Measurements from ENCODE around the gene PGAM5. TPM values are rescaled to one million over a fixed set of nuclear protein-coding genes. Genes with fewer than 3 reads are reported as not detected.

PGAM5 gene
- total and polyA plus RNA-seq, 10 of the 15 experiments (the other 5 are each of a cell fraction or from before 2014, with no cell fraction given) = 8.2 to 90.9 (median 45.3) TPM

GRCh38 chr12:132662901-132663755 lies 47.5 kb upstream of the PGAM5 start:
- POLR2A ChIA-PET = no interaction called here
- in situ Hi-C loops (cut with MboI) = no loop called here

GRCh38 chr12:132664206-132665148 lies 46.2 kb upstream of the PGAM5 start:
- Histone ChIP-seq H3K27me3 (replicated peaks in 1 of 2; ENCODE audit: control insufficient read depth in 2 of 2, insufficient read depth in 2 of 2, low read length in 1 of 2) (no peaks in the 10 kb centered on the region), H2AFZ (ENCODE audit: control insufficient read depth, low read depth, low read length) (no peak overlapping the region), H3K36me3 (ENCODE audit: control insufficient read depth in 2 of 2, insufficient read depth in 2 of 2, low read length in 1 of 2) (peaks cover 29 to 43% of the 10 kb centered on the region in 2 experiments), H3K4me3 (no peak overlapping the region), H3K27ac (ENCODE audit: control insufficient read depth, insufficient read depth) (no peak overlapping the region), H4K20me1 (ENCODE audit: control insufficient read depth, insufficient read depth) (no peaks in the 10 kb centered on the region), H3K9ac (ENCODE audit: control insufficient read depth, insufficient read depth, low read length) (no peak overlapping the region), H3K4me1 (ENCODE audit: control insufficient read depth, insufficient read depth, low read length) (no peaks in the 10 kb centered on the region), H3K9me3 (replicated peaks; ENCODE audit: control insufficient read depth, insufficient read depth, low read length) (no peaks in the 10 kb centered on the region), H3K4me2 (ENCODE audit: control insufficient read depth, insufficient read depth) (no peak overlapping the region), H3K79me2 (ENCODE audit: control insufficient read depth, insufficient read depth, low read length) (no peaks in the 10 kb centered on the region)
- ChIA-PET CTCF (no interaction called here), SMC1A (ENCODE audit: uncharacterized antibody, unreplicated experiment) (no interaction called here), RAD21 (ENCODE audit: unreplicated experiment) (no interaction called here), POLR2A (no interaction called here)
- BruUV-seq (replicated peaks) = no TSS peak
- in situ Hi-C loops (cut with MboI) = no loop called here
- DNase-seq (ENCODE audit: low read depth, low spot score) = no peak
- ATAC-seq = no peak
- 95% methylated on average over 17 of the region's 21 CpGs for WGBS (ENCODE audit: insufficient coverage, insufficient replicate concordance, low lambda C conversion rate, missing lambda C conversion rate)
- FAIRE-seq = no peak
- intact Hi-C loops (cut with micrococcal nuclease; ENCODE audit: unreplicated experiment) = no loop called here
- no peak for TF ChIP-seq MXI1 (IDR thresholded peaks at IDR 0.05; ENCODE audit: low read depth, low read length)
- TF ChIP-seq ELK1 (IDR thresholded peaks at IDR 0.05; ENCODE audit: low read depth, low read length) = no peak
- no peak for TF ChIP-seq REST (IDR thresholded peaks at IDR 0.05; ENCODE audit: low read depth, low read length)
- no peak for TF ChIP-seq USF2 (IDR thresholded peaks at IDR 0.05; ENCODE audit: borderline replicate concordance, low read depth, low read length)
- TF ChIP-seq JUNB (IDR thresholded peaks at IDR 0.05) = no peak
- no peak for TF ChIP-seq YBX1 (IDR thresholded peaks at IDR 0.05)
- TF ChIP-seq SRF (IDR thresholded peaks at IDR 0.05; ENCODE audit: low read depth in 2 of 2, low read length in 2 of 2) = no peak

More at GRCh38 chr12:132662901-132663755, 47.5 kb upstream of the PGAM5 start:
- H3K79me2 ChIP-seq (ENCODE audit: control insufficient read depth, insufficient read depth, low read length) = no peaks in the 10 kb centered on the region
- TF ChIP-seq POLR2A (IDR thresholded peaks at IDR 0.05; ENCODE audit: low read depth, low read length) = 0 out of 2 replicates have a peak, but pooled peaks have one; percentile 20
- TF ChIP-seq TAF1 (IDR thresholded peaks at IDR 0.05; ENCODE audit: borderline replicate concordance, low read depth, low read length) = no peak
- FAIRE-seq (no peak), ATAC-seq (no peak), DNase-seq (ENCODE audit: low read depth, low spot score) (no peak)
- H3K9me3 ChIP-seq (replicated peaks; ENCODE audit: control insufficient read depth, insufficient read depth, low read length) = no peaks in the 10 kb centered on the region
- ChIA-PET CTCF (no interaction called here), SMC1A (ENCODE audit: uncharacterized antibody, unreplicated experiment) (no interaction called here), RAD21 (ENCODE audit: unreplicated experiment) (no interaction called here)
- H3K4me1 ChIP-seq (ENCODE audit: control insufficient read depth, insufficient read depth, low read length) = no peaks in the 10 kb centered on the region
- H3K27me3 ChIP-seq (replicated peaks in 1 of 2; ENCODE audit: control insufficient read depth in 2 of 2, insufficient read depth in 2 of 2, low read length in 1 of 2) = no peaks in the 10 kb centered on the region
- no peak overlapping the region for H2AFZ ChIP-seq (ENCODE audit: control insufficient read depth, low read depth, low read length)
- H3K27ac ChIP-seq (ENCODE audit: control insufficient read depth, insufficient read depth) = no peak overlapping the region
- intact Hi-C loops (cut with micrococcal nuclease; ENCODE audit: unreplicated experiment) = no loop called here
- no TSS peak for BruUV-seq (replicated peaks)
- H3K9ac ChIP-seq (ENCODE audit: control insufficient read depth, insufficient read depth, low read length) = no peak overlapping the region
- H3K4me3 ChIP-seq = no peak overlapping the region
- H4K20me1 ChIP-seq (ENCODE audit: control insufficient read depth, insufficient read depth) = no peaks in the 10 kb centered on the region
- 88% methylated on average over 28 of the region's 29 CpGs for WGBS (ENCODE audit: insufficient coverage, insufficient replicate concordance, low lambda C conversion rate, missing lambda C conversion rate)
- peaks cover 36 to 47% of the 10 kb centered on the region in 2 experiments; a peak in 3 of 4 replicates for H3K36me3 ChIP-seq (ENCODE audit: control insufficient read depth in 2 of 2, insufficient read depth in 2 of 2, low read length in 1 of 2)
- no peak overlapping the region for H3K4me2 ChIP-seq (ENCODE audit: control insufficient read depth, insufficient read depth)

All from GM12878 (cell line).